Embryonic facial prominence (tissue), 1 donor: Measurements from ENCODE around the gene NRG2.

Source experiments
- DNase-seq: peaks from one replicate; pipeline ENCODE4 v3.0.0-alpha.2; 2016; ENCODE audit errors: extremely low spot score

The NRG2 gene

DNA sequence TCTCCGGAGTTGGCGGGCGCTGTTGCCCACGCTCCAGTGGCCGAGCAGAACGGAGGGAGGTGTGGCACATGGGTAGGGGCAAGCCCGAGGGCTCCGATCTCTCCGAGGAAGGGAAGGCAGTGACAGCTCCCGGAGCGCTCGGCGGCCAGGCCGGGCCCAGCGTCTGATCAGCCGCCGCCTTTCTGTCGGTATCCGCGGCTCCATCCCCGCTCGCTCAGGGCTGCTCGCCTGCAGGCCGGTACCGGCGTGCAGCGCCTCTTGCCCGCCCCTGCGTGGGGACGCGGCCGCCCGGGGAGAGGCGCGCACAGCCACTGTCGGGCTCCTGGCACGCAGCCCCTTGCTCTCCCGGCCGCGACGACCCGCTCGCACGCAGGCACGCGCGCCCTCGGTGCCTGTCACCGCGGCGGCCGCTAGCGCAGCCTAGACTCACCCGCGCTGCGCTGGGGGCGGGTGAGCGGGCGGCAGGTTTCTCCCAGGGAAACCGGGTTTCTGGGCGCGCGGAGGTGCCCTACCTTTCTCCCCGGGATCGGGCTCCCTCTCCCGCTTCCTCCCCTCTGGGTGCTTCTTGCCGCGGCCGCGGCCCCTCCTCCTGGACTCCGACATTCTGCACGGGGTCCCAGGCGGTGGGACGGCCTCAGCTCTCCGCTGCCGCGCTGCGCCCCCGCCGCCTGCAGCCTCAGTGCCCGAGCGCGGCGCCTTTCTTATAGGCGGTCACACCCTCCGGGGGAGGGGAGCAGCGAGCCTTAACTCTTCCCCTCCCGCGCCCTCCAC lies 139.1 kb downstream of the NRG2 start:
- DNase-seq, result peak; percentile 38

DNA sequence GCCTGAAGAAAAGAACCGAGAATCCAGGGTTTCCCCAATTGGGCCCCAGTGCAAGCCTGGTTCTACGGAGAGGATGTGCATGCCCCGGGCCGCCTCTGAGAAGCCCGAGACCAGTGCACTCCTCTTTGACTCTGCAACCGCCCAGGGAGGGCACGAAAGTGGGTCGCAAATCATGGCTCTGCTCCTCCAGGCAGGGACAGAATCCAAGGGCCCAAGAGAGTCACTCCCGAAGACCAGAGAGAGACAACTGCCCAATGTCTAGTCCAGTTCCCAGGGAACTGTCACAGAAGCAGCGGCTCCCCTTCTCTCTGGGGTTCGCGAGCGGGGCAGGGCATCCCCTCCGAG lies 139.7 kb downstream of the NRG2 start:
- no peak for DNase-seq

DNA sequence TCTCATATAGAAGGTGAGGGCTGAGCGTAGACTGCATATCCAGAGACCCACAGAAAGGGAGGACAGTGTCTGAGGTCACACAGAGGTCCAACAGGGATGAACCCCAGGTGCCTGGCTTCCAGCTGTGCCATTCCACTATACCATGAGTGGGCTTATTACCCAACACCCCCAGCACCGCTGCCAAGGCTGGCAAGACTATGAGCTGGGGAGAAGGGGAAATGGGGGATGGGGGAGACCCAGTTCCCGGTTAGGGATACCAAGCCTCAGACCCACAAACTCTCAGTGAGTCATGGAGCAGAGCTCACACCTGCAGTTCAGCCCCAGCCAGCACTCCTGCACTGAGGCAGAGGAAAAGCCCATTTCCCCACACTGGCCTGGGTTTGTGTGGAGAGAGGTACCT lies 141.1 kb downstream of the NRG2 start:
- no peak for DNase-seq

GRCh38 chr5:139901251-139901575 lies 141.9 kb downstream of the NRG2 start:
- DNase-seq, result no peak

DNA sequence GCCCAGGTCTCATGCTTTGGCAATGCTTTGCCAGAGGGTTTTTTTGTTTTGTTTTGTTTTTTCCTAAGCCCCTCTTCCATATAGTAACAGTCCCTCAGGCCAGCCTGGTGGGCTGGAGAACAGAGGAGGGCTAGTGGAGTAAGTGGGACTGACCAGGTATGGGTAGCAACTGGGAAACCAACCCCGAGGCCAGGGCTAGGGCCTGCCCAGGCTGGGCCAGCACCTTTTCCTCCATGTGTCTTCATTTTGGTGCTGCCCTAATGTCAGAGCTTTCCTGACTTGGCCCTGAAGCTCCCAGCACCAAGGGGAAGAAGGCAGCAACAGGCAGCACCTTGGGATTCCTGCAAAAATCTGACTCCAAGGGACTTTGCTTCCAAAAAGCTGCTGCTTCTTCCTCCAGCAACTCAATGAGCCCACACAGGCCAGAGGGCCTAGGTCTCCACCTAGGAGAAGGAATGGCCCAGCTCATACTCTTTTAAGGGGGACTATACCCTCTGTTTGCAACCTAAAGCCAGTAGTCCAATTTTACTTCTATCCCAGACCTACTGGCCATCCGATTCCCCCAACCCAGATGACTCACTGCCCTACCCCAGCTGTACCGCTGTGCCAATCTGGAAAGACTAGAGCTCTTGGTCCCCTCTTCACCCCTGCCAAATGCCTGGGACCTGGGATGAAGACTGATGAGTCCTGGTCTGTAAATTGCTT lies 142.4 kb downstream of the NRG2 start:
- no peak for DNase-seq

GRCh38 chr5:139898981-139899380 lies 144.1 kb downstream of the NRG2 start:
- DNase-seq, result no peak

GRCh38 chr5:139897982-139898381 lies 145.1 kb downstream of the NRG2 start:
- no peak for DNase-seq

DNA sequence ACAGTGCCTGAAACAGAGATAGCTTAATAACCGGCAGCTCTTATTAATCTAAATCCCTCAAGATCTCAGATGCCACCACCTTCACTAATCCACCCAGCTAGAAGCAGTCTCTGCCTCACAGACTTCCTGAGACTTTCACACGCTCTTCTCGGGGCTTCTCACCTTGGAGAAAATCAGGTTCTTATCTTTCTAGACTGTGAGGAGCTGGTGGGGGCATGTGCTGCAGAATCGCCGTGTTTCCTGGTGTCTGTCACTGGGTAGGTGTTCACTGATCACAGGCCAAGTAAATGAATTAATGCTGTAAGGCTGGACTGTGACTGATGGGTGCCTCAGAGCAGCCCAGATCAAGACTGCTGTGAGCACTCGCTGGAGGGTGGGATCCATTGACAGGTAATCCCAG lies 145.8 kb downstream of the NRG2 start:
- no peak for DNase-seq

- no peak for DNase-seq
Measured at GRCh38 chr5:139896718-139897117, 146.4 kb downstream of the NRG2 start.

DNA sequence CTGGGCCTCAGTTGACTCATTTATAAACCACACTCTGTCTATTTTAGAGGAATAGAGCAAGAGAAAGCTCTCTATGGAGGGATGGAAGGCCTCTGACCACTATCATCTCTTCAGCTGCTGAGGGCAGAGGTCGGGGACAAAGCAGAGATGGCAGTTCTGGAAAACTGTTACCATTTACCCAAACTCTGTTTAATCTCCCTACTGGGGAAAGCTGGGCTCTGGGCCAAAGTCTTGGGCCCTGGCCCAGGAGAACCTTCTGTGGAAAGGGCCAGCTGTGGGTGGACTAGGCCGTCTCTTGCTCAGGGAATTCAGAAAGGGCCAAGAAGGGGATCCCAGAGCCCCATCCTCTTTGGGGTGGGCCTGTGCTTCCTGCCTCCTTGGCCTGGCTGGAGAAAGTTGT lies 147.5 kb downstream of the NRG2 start:
- no peak for DNase-seq

DNA sequence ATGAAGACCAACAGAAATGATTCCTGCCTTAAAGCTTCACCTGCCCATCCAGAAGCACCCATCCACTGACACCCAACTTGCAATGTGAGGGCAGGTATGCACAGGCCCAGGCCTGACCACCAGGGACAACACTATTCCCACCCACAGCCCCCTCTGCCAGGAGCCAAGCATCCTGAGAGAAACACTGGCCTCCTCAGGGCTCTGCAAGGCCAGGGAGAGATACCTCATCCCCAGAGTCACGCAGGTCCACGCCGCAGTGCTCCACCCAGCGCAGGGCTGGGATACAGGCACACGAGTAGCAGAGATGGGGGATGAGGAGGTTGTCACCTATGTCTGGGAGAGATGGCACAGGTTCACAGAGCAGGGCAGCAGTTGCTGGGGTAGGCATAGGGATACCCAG lies 148.1 kb downstream of the NRG2 start:
- DNase-seq, result no peak

DNA sequence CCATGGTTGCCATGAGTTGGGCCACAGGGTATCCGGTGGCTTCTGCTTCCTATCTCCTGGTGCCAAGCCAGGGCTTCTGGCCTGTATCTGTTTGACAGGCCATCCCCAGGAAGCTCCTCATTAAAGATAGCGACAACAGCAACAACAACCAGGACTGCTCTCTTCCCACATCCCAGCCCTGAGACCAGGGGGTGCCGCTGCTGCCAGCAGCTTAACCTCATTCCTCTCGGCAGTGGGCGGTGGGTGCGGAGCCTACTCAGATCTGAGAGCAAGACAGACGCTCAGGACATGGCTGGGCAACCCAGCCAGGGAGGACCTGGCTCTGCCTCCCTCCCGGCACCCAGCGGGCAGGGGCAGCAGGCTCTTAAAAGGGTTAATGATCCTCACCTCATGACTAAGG lies 149.2 kb downstream of the NRG2 start:
- DNase-seq, result no peak

DNA sequence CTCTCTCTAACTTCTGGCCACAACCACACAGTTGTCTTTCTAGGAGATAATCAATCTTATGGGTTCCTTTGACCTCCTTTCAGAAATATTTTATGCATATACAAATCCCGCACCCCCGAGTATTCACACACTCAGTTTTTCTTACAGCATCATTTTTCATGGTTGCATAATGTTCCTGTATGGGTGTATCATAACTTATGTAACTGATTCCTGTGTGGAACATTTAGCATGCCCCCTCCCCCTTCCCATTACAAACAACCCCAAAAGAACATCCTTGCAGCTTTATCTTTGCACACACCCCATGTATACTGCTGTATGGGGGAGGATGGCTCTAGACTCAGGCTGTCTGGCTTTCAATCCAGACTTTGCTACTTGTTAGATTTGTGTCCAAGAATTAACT lies 153.7 kb downstream of the NRG2 start:
- no peak for DNase-seq

GRCh38 chr5:139888370-139888769 lies 154.7 kb downstream of the NRG2 start:
- no peak for DNase-seq

- no peak for DNase-seq
Measured at GRCh38 chr5:139886213-139886612, 156.9 kb downstream of the NRG2 start.

DNA sequence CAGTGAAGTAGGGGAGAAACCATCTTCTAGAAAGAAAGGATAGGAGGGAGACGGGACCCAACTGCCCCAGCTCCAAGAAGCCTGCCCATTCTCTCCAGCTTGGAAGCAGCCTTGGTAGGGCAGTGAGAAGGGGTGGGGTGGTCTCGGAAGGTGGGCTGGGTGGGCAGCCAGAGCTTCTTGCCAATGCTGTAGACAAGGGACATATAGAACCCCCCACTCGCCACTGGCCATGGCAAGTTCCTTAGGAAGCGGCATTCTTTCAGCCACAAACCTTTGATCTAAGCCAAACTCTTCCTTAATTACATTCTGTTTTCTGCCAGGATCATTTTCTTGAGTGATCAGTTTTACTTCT lies 157.3 kb downstream of the NRG2 start:
- no peak for DNase-seq

- DNase-seq, result no peak
Measured at GRCh38 chr5:139885172-139885856, 157.8 kb downstream of the NRG2 start.

DNA sequence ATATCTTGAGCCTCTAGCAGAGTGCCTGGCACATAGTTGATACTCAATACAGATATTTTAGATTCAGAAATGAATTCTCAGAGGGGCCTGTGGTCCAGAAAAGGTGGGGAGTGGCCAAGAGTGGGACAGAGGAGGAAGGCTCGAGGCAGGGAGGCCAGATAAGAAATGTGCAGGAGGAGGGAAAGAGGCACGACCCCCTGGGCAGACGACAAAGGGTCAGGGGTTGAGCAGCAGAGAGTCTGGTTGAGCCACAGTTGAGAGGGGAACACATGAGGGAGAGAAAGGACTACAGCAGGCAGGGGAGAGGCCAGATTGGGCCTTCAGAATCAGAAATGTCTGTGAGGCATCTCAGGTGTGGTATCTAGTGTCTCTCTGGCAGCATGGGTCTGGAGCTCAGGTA lies 158.4 kb downstream of the NRG2 start:
- no peak for DNase-seq

GRCh38 chr5:139884144-139884543 lies 159.0 kb downstream of the NRG2 start:
- no peak for DNase-seq

DNA sequence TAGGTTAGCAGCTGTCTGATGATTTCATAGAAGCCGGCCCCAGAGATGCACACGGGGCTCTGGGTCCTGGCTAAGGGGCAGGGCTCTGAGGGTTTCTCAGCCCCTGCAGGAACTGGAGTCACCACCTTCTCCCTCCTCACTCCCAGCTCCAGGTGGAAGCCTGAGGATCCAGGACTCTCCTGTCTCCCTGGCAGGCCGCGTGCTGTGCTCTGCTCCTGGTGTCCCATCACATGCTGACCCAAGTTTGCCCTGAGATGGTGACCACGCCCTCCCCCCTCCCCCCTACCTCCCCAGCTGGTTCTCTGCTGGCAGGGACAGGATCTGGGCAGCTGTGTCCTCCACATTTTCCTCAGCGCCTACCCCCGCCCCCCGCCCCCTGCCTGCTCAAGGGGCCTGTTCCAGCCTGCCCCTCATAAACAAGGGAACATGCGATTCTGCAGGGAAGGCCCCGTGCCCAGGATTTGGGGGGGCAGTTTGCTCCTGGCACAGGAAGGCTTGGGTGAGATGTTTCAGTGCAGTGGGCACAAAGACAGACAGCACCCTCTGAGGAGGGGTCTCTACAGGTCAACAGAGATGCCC lies 160.0 kb downstream of the NRG2 start:
- no peak for DNase-seq

GRCh38 chr5:139882316-139882715 lies 160.8 kb downstream of the NRG2 start:
- no peak for DNase-seq

GRCh38 chr5:139881143-139881733 lies 161.9 kb downstream of the NRG2 start:
- no peak for DNase-seq
